IPS-15b (cell line): ENCODE measurements around the gene MSI2.

Experiments used
- H3K27me3 ChIP-seq: one replicate; pipeline ENCODE4 v1.6.1; 2013; ENCODE audit warnings: low read length; ENCODE audit not compliant: control insufficient read depth, insufficient read depth
- H3K36me3 ChIP-seq: one replicate; pipeline ENCODE4 v1.6.1; 2013; ENCODE audit warnings: low read length; ENCODE audit not compliant: control insufficient read depth, insufficient read depth
- H3K4me1 ChIP-seq: one replicate; pipeline ENCODE4 v1.6.1; 2013; ENCODE audit warnings: mild to moderate bottlenecking, low read length; ENCODE audit not compliant: control insufficient read depth, insufficient read depth
- H3K4me3 ChIP-seq: one replicate; pipeline ENCODE4 v1.5.1; 2013; ENCODE audit warnings: low read depth, low read length
- H3K9ac ChIP-seq: one replicate; pipeline ENCODE4 v1.6.1; 2013; ENCODE audit warnings: low read depth, mild to moderate bottlenecking, low read length
- H3K9me3 ChIP-seq: one replicate; pipeline ENCODE4 v1.6.1; 2013; ENCODE audit warnings: mild to moderate bottlenecking, low read length; ENCODE audit not compliant: control insufficient read depth, insufficient read depth

Gene MSI2

DNA sequence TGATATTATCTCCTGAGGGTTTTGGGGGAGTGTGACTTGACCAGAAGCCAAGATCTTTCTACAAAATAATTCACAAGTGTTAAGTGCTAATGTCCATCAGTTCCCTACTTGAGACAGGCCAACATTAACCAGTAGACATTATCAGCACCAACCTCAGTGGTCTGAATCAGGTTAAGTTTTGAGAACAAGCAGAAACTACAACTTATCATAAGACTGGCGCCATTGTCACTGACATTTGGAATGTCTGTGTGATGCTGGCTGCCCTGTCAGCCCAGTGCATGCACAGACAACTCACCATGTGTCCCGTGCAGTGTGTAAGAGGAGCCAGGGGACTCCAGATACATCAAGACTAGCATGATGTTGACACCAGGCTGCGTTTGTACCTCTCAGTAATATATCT lies 412.0 kb downstream of the MSI2 start:
- no peak overlapping the region for H3K9ac ChIP-seq
- no peak overlapping the region for H3K4me3 ChIP-seq
- peaks cover 24% of the 10 kb centered on the region for H3K4me1 ChIP-seq
- no peaks in the 10 kb centered on the region for H3K36me3 ChIP-seq
- no peaks in the 10 kb centered on the region for H3K27me3 ChIP-seq
- no peaks in the 10 kb centered on the region for H3K9me3 ChIP-seq

DNA sequence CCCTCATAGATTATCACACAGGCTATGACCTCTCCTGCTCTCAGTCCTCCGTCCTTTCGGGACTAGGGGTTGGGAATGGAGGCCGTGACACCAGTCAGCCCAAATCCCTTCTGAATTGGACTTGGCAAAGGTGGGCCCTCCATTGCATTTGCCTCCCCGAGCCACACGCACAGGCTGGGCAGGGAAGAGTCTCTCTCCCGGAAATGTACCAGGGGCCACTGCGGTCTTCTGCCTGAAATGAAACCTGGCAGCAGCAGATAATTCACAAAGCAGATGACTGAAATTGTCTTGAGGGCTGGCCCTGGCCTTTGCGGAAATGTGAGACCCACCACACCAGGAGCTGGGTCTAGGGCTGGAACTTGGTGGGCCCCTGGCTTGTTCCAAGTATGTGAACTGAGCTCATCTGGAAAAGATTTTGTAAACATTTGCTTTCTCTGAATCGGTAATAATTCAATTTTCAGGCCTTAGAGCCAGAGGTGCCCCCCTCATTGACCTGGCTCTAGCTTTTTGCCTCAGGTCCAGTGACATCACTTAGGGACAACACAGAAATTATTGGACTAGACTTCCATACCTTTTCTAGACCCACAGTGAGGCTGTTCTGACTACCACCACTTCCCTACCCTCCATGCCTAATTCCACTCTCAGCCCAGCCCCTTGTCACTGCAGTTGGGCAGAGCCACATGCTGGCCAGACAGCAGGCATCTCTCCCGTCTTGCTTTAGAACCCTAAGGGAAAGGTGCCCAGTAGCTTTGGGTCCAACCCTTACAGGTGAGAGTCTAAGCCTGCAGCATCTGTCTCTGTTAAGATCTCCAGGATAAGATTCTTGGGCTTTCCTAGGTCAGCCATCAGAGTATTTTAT lies 413.6 kb downstream of the MSI2 start:
- Histone ChIP-seq H3K4me3 (no peak overlapping the region), H3K9me3 (no peaks in the 10 kb centered on the region), H3K4me1 (peaks cover 12% of the 10 kb centered on the region), H3K36me3 (peaks cover 1% of the 10 kb centered on the region), H3K27me3 (no peaks in the 10 kb centered on the region), H3K9ac (no peak overlapping the region)

DNA sequence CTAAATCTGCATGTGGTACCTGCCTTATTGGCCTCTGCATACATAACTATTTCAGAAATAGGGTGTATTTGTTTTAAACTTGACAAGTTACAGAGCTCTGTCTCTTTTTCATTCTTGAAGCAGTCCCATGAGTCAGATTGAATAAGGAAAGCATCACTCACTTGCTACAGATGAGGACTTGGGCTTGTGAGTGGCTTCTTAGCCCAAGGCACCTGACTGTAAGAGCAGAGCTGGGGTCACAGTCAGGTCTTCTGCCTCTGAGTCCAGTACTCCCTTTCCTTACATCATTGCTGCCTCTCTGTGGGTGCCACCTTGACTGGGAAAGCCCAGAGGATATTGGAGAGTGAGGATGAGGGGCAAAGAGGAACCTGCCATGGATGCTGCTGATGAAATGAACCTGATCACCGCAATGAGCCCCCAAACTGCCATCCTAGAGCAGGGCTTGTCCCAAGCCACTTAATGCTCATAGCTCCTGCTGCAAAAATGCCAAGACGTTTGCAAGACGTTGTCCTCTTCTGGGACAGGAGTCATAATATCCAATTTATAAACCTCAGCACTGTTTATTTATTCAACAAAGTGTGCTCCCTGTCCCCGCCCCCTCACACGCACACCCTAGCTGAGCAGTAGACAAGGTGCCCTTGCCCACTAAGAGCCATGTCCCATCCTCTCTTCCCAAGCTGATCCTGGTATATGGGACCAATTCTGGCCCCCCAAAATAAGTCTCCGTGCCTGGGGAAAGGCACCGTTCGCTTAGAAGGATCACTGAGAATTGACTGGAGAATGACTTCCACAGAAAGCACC lies 414.6 kb downstream of the MSI2 start:
- Histone ChIP-seq H3K9ac (no peak overlapping the region), H3K4me1 (peaks cover 4% of the 10 kb centered on the region), H3K27me3 (no peaks in the 10 kb centered on the region), H3K9me3 (no peaks in the 10 kb centered on the region), H3K4me3 (no peak overlapping the region), H3K36me3 (peaks cover 4% of the 10 kb centered on the region)

DNA sequence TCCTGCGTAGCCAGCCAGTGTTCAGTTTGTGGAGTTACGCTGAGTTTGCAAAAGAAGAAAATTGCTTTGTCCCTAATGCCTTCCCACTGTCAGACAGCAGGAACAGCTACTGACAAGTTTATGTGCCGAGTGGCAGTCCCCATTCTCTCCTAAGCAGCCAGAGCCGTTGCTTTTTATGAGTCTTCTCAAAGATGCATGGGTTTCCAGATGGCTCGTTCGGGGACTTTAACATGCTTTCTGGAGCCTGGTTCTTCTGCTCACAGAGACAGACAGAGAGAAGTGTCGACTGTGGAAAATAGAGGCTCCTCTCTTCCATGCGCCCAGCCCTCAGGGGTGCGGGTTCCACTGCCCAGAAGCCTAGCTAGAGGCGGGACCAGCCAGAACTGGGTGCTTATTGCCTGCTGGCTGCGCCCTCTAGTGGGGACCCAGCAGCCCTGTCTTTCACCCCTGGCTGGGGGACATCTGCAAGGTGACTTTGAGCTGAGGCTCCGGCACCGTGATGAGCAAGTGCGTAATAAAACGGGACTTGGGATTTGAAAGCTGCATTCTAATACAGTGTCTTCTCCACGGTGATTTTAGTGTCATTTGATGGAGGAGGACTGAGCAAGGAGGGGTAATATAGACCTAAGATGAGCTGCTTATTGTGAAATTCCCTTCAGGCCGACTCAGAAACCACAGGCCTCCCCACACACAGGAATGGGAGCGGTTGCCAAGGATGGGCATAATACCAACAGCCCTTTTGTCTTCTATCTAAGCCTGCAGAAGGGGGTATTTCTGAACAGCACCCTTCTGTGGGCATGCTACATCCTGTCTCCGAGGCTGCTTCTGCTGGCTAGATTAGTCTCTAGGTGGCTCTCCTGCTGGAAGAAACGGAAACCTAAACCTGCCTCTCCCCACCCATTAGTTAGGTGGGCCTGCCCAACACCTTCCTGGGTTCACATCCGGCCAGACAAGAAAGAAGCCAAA lies 415.6 kb downstream of the MSI2 start:
- Histone ChIP-seq H3K36me3 (peaks cover 4% of the 10 kb centered on the region), H3K4me3 (no peak overlapping the region), H3K9ac (no peak overlapping the region), H3K4me1 (peaks cover 3% of the 10 kb centered on the region), H3K9me3 (no peaks in the 10 kb centered on the region), H3K27me3 (no peaks in the 10 kb centered on the region)

DNA sequence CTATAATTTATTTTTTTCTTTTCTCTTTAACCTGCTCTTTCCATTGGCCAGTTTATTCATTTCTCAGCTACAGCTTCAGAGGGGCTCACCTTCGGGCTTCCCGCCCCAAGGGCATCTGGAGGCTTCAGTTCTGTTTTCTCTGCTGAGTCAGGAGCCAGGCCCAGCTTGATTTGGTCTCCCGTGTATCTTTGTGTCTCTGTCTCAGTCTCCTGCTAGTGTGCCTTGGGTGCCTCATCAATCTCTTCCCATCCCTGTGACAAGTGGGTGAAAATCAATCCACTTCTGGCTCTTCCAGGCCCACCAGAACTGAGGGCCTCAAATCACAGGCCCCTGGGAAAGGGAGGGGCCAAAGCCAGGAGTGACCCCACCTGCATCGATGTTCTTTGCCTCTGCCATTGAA lies 416.6 kb downstream of the MSI2 start:
- H3K36me3 ChIP-seq, result peaks cover 4% of the 10 kb centered on the region
- H3K4me3 ChIP-seq, result no peak overlapping the region
- no peaks in the 10 kb centered on the region for H3K27me3 ChIP-seq
- peaks cover 3% of the 10 kb centered on the region for H3K4me1 ChIP-seq
- H3K9me3 ChIP-seq, result no peaks in the 10 kb centered on the region
- no peak overlapping the region for H3K9ac ChIP-seq

DNA sequence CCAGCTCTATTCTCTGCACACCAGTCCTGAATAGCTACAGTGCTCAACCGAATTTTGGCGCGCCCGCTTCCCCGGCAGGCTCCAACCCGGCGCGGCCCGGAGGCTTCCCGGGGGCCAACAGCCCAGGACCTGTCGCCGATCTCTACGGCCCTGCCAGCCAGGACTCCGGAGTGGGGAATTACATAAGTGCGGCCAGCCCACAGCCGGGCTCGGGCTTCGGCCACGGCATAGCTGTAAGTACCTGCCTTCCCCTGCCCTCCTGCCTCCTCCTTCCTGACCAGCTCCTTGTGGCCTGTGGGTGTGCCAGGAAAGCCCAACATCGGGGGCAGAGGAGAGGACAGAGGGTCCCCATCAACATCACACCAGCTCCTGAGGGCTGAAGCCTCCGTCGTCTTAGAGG lies 418.6 kb downstream of the MSI2 start:
- Histone ChIP-seq H3K36me3 (peaks cover 4% of the 10 kb centered on the region), H3K4me1 (peaks cover 3% of the 10 kb centered on the region), H3K9me3 (no peaks in the 10 kb centered on the region), H3K27me3 (no peaks in the 10 kb centered on the region), H3K9ac (no peak overlapping the region), H3K4me3 (no peak overlapping the region)

DNA sequence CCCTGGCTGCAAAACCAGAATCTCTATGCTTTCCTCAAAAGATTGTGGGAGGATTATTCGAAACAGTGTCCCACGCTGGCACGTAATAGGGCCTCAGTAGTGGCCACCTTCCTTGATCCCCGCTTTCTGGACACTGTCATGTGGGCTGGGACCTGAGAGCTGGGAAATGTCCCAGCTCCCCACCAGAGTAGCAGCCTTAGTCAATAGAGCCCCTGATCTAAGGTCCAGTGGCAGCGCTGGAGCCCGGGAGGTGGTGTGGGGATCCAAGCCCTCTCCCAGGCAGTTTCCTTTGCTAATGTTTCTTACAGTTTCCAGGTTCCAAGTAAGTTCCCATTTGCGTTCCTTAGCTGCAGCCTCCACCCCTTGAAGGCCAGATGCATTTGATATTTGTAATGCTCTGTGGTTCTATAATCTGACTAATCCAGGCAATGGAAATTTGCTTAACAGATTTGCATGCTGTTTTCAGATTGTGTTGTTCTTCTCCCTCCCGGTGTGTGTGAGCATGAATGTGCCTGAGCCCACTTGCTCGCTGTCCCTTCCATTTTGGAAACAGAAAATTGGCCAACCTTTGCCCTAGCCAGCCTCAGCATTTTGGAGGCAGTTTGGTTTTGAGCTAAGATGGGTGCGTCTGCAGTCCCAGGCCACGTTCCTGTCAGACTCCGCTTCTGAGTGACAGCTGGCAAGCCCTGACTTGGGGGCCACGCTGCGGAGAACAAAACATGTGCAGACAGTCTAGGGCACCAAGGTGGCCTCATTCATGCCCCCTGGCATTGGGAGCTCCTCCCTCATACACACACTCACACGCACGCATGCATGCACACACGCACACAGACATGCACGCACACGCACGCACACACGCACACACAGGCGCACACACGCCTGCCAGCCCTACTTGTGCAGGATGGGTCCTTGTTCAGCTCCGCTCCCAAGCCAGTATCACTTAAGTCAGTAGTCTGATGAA lies 419.4 kb downstream of the MSI2 start:
- no peak overlapping the region for H3K4me3 ChIP-seq
- no peak overlapping the region for H3K9ac ChIP-seq
- H3K36me3 ChIP-seq, result peaks cover 4% of the 10 kb centered on the region
- no peaks in the 10 kb centered on the region for H3K9me3 ChIP-seq
- peaks cover 3% of the 10 kb centered on the region for H3K4me1 ChIP-seq
- no peaks in the 10 kb centered on the region for H3K27me3 ChIP-seq

DNA sequence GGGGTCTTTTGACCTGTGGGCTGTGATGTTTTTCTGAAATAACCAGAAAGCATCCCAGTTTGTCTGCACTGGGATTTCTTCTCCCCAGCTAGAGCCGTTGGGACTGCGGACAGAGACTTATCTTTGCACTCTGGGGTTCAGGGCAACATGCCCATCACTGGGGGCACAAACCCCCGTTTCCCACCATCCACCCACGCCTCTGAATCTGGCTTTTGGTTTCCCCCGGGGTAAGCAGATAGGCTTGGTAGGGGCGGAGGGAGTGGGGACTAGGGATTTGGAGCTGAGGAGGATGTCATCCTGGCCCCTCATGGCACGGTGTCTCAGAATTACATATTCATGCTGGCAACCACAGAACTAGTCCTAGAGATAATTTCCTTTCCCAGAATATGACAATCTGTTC lies 420.2 kb downstream of the MSI2 start:
- Histone ChIP-seq H3K27me3 (no peaks in the 10 kb centered on the region), H3K9ac (no peak overlapping the region), H3K36me3 (peaks cover 4% of the 10 kb centered on the region), H3K9me3 (no peaks in the 10 kb centered on the region), H3K4me1 (peaks cover 2% of the 10 kb centered on the region), H3K4me3 (no peak overlapping the region)

DNA sequence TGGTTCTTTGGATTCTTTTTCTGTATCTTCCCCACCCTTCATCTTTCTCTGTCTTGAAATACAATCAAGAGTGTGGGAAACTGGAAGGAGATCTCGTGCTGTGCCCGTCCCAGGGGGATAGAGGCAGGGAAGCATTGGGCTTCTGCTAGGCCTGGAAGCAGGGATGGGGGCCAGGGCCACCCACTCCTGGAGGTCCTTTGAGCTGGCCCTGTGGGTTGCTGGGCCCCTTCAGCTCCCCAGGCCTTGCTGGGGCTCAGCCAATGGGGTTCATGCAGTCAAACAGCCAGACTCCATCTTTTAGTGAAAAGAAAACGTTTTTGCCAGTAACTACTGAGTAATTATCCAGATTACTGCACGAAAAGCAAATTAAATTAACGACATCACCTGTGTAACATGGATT lies 421.0 kb downstream of the MSI2 start:
- H3K4me1 ChIP-seq, result no peaks in the 10 kb centered on the region
- no peaks in the 10 kb centered on the region for H3K9me3 ChIP-seq
- no peak overlapping the region for H3K9ac ChIP-seq
- H3K4me3 ChIP-seq, result no peak overlapping the region
- H3K36me3 ChIP-seq, result peaks cover 4% of the 10 kb centered on the region
- H3K27me3 ChIP-seq, result no peaks in the 10 kb centered on the region

DNA sequence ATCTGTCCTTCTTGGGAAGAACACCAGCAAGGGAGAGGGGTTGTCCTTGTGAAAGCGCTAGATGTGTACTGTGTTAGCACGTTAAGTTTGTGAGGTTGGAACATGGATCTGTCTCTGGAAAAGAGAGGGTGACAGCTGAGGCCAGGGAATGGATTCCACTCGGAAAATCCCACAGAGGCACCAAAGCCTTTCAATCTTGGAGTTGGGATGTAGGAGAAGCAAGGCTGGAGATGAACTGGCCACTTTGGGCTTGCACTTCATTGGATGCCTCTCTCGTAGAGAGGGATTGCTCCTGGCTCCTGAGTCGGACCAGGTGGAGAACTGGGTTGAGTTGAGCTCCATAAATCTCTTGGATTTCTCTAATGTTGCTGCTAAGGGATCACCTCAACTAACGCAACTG lies 421.5 kb downstream of the MSI2 start:
- H3K27me3 ChIP-seq, result no peaks in the 10 kb centered on the region
- H3K4me3 ChIP-seq, result no peak overlapping the region
- no peaks in the 10 kb centered on the region for H3K9me3 ChIP-seq
- no peak overlapping the region for H3K9ac ChIP-seq
- peaks cover 4% of the 10 kb centered on the region for H3K36me3 ChIP-seq
- no peaks in the 10 kb centered on the region for H3K4me1 ChIP-seq
